ENCODE results near the gene RPUSD1. TPM values are rescaled to one million over a fixed set of nuclear protein-coding genes. Genes with fewer than 3 reads are reported as not detected.

RPUSD1 gene
- total and polyA plus RNA-seq, 2 donors (not counting 1 experiment from before 2014, with no cell fraction given) = 34.7 to 46.1 TPM

- H3K27me3 Mint-ChIP-seq = no peaks in the 10 kb centered on the region
- ATAC-seq (ENCODE audit: low read depth) = no peak
- H3K4me1 ChIP-seq (ENCODE audit: control insufficient read depth in 2 of 2, insufficient read depth in 2 of 2, low read length in 2 of 2) = peaks cover 15 to 19% of the 10 kb centered on the region in 2 donors
- no peak overlapping the region for H3K4me2 ChIP-seq (replicated peaks; ENCODE audit: low read depth, low read length, poor library complexity, severe bottlenecking)
- H3K36me3 ChIP-seq (replicated peaks in 1 of 2; ENCODE audit: control extremely low read depth in 1 of 2, control insufficient read depth in 1 of 2, extremely low read depth in 1 of 2, insufficient read depth in 2 of 2, low read length in 1 of 2) = no peaks in the 10 kb centered on the region
- peaks cover 0 to 41% (median 6%) of the 10 kb centered on the region in 4 experiments for H3K27me3 ChIP-seq (replicated peaks in 1 of 4; ENCODE audit: control extremely low read depth in 1 of 4, control insufficient read depth in 3 of 4, insufficient read depth in 4 of 4, low read length in 3 of 4)
- H3K27ac ChIP-seq (ENCODE audit: low read length in 2 of 2) = no peak overlapping the region
- TF ChIP-seq EZH2 (IDR thresholded peaks at IDR 0.05; ENCODE audit: borderline replicate concordance, insufficient read depth, low read depth, low read length, poor library complexity, severe bottlenecking) = no peak
- TF ChIP-seq, protein P1, sequence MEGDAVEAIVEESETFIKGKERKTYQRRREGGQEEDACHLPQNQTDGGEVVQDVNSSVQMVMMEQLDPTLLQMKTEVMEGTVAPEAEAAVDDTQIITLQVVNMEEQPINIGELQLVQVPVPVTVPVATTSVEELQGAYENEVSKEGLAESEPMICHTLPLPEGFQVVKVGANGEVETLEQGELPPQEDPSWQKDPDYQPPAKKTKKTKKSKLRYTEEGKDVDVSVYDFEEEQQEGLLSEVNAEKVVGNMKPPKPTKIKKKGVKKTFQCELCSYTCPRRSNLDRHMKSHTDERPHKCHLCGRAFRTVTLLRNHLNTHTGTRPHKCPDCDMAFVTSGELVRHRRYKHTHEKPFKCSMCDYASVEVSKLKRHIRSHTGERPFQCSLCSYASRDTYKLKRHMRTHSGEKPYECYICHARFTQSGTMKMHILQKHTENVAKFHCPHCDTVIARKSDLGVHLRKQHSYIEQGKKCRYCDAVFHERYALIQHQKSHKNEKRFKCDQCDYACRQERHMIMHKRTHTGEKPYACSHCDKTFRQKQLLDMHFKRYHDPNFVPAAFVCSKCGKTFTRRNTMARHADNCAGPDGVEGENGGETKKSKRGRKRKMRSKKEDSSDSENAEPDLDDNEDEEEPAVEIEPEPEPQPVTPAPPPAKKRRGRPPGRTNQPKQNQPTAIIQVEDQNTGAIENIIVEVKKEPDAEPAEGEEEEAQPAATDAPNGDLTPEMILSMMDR (IDR thresholded peaks at IDR 0.05) = no peak
- CTCF ChIA-PET = no interaction called here
- H3K27ac Mint-ChIP-seq = no peak overlapping the region
- DNase-seq = no peak
- H3K9me3 ChIP-seq (ENCODE audit: control extremely low read depth in 1 of 3, control insufficient read depth in 2 of 3, insufficient read depth in 1 of 3, low read length in 2 of 3) = peaks cover 0 to 2% (median 0%) of the 10 kb centered on the region in 3 donors
- no peak overlapping the region for H3K4me3 Mint-ChIP-seq
- H4K20me1 ChIP-seq (ENCODE audit: control insufficient read depth, insufficient read depth, low read length, poor library complexity, severe bottlenecking) = no peaks in the 10 kb centered on the region
- peaks cover 8% of the 10 kb centered on the region for H3K4me1 Mint-ChIP-seq
- no peak overlapping the region for H3K4me3 ChIP-seq (ENCODE audit: control extremely low read depth in 1 of 5, extremely low read depth in 1 of 5, insufficient read depth in 1 of 5, low read depth in 2 of 5, low read length in 4 of 5)
- no peaks in the 10 kb centered on the region for H3K9me3 Mint-ChIP-seq (ENCODE audit: insufficient read depth)
- intact Hi-C loops (cut with micrococcal nuclease) = no loop called here
- peaks cover 3% of the 10 kb centered on the region for H3K79me2 ChIP-seq (ENCODE audit: control insufficient read depth, insufficient read depth, low read length)
- WGBS (ENCODE audit: insufficient coverage) = 80% methylated on average over 1 of the region's 8 CpGs
- POLR2A ChIA-PET = no interaction called here
- no peak overlapping the region for H2AFZ ChIP-seq (ENCODE audit: insufficient read depth, low read depth, low read length, poor library complexity, severe bottlenecking)
- no peak overlapping the region for H3K9ac ChIP-seq (ENCODE audit: low read length)
Measured at GRCh38 chr16:803754-804080, 15.5 kb upstream of the RPUSD1 start.

DNA sequence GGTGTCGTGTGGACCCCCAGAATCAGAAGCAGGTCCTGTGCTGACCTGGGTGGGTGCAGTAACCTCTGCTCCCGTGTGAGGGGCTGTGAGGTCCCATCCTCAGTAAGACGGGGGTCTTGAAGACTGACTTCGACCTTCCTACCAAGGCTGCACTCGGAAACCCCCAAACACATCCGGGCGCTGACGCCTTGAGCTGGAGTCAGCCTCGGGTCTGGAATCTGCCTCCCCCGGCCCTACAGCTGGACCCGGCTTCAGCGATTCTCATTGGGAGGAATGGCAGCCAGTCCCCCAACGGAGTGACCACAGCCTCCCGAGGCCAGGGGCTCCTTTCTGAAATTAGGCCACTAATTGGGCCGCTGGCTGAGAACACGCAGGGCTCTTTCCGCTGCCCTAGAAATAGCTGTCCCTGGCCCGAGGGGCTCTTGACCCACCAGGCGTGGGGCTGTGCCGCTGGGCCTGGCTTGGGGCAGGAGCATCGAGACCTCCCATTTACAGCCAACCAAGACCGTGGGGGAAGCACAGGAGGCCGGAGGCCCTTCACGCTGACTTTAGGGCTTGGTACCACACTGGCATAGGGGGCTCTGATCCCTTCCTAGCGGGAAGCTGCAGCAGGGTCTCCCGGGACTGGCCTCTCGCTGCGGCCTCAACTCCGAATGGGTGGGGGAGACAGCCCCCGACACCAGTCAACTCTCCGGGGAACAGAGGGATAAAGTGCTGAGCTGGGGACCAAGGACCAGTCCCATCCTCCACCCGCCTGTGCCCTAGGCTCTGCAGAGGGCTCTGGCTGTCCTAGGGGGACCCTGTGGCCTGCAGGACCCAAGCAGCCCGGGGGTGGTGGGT is 15.0 kb upstream of the RPUSD1 start:
- DNase-seq = no peak
- Mint-ChIP-seq H3K4me1 (peaks cover 5% of the 10 kb centered on the region), H3K9me3 (ENCODE audit: insufficient read depth) (no peaks in the 10 kb centered on the region), H3K27me3 (no peaks in the 10 kb centered on the region), H3K27ac (no peak overlapping the region), H3K4me3 (no peak overlapping the region)
- H3K9me3 ChIP-seq (ENCODE audit: control extremely low read depth in 1 of 3, control insufficient read depth in 2 of 3, insufficient read depth in 1 of 3, low read length in 2 of 3) = peaks cover 0 to 6% (median 0%) of the 10 kb centered on the region in 3 donors
- no peak overlapping the region for H3K4me2 ChIP-seq (replicated peaks; ENCODE audit: low read depth, low read length, poor library complexity, severe bottlenecking)
- no peaks in the 10 kb centered on the region for H3K79me2 ChIP-seq (ENCODE audit: control insufficient read depth, insufficient read depth, low read length)
- CTCF ChIA-PET = interaction anchor here (1.0 kb wide), 1 partner anchor 62 kb away, joined by 3 read pairs; the partner anchor contains the start of gene CIAO3
- no peaks in the 10 kb centered on the region for H4K20me1 ChIP-seq (ENCODE audit: control insufficient read depth, insufficient read depth, low read length, poor library complexity, severe bottlenecking)
- no peak overlapping the region for H2AFZ ChIP-seq (ENCODE audit: insufficient read depth, low read depth, low read length, poor library complexity, severe bottlenecking)
- TF ChIP-seq, protein P1 (IDR thresholded peaks at IDR 0.05) = no peak
- peaks cover 10 to 13% of the 10 kb centered on the region in 2 donors for H3K4me1 ChIP-seq (ENCODE audit: control insufficient read depth in 2 of 2, insufficient read depth in 2 of 2, low read length in 2 of 2)
- H3K9ac ChIP-seq (ENCODE audit: low read length) = no peak overlapping the region
- ATAC-seq (ENCODE audit: low read depth) = no peak
- no peak overlapping the region for H3K27ac ChIP-seq (ENCODE audit: low read length in 2 of 2)
- 87% methylated on average over 31 of the region's 33 CpGs for WGBS (ENCODE audit: insufficient coverage)
- no peaks in the 10 kb centered on the region for H3K36me3 ChIP-seq (replicated peaks in 1 of 2; ENCODE audit: control extremely low read depth in 1 of 2, control insufficient read depth in 1 of 2, extremely low read depth in 1 of 2, insufficient read depth in 2 of 2, low read length in 1 of 2)
- no peak overlapping the region for H3K4me3 ChIP-seq (ENCODE audit: control extremely low read depth in 1 of 5, extremely low read depth in 1 of 5, insufficient read depth in 1 of 5, low read depth in 2 of 5, low read length in 4 of 5)
- POLR2A ChIA-PET = no interaction called here
- H3K27me3 ChIP-seq (replicated peaks in 1 of 4; ENCODE audit: control extremely low read depth in 1 of 4, control insufficient read depth in 3 of 4, insufficient read depth in 4 of 4, low read length in 3 of 4) = peaks cover 0 to 46% (median 6%) of the 10 kb centered on the region in 4 experiments
- intact Hi-C loops (cut with micrococcal nuclease) = no loop called here
